Measurements from ENCODE around the gene LHPP.

DNA sequence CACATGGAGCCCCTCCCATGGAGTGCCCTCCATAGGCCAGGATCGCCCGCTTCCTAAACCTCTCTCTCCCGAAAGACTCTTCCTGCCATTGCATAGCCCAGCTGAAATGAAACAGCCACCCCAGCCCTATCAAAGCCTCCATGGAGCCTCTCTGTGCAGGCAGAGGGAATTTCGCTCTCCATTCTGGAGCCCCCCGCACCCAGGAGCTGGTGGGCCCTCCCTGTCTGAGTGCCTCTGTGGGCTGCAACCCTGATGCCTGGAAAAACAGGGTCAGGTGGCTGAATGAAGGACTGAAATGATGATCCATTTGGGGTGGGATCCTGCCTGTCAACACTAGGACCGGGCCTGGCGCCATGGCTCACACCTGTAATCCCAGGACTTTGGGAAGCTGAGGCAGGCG is 176.1 kb downstream of the LHPP start:
- TF ChIP-seq, protein P1, sequence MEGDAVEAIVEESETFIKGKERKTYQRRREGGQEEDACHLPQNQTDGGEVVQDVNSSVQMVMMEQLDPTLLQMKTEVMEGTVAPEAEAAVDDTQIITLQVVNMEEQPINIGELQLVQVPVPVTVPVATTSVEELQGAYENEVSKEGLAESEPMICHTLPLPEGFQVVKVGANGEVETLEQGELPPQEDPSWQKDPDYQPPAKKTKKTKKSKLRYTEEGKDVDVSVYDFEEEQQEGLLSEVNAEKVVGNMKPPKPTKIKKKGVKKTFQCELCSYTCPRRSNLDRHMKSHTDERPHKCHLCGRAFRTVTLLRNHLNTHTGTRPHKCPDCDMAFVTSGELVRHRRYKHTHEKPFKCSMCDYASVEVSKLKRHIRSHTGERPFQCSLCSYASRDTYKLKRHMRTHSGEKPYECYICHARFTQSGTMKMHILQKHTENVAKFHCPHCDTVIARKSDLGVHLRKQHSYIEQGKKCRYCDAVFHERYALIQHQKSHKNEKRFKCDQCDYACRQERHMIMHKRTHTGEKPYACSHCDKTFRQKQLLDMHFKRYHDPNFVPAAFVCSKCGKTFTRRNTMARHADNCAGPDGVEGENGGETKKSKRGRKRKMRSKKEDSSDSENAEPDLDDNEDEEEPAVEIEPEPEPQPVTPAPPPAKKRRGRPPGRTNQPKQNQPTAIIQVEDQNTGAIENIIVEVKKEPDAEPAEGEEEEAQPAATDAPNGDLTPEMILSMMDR (IDR thresholded peaks at IDR 0.05): no peak
- TF ChIP-seq POLR2A (IDR thresholded peaks at IDR 0.05): no peak
